ENCODE results near the gene THSD4. TPM values are rescaled to one million over a fixed set of nuclear protein-coding genes. Genes with fewer than 3 reads are reported as not detected.

The THSD4 gene
- total RNA-seq, 1 experiment from 2014 or later = 1.2 TPM

- in situ Hi-C loops (cut with HindIII; ENCODE audit: low sequenced_read_pairs) = no loop called here
- DNase-seq (ENCODE audit: low spot score) = no peak
These were observed 566.7 kb downstream of the THSD4 start for GRCh38 chr15:71682001-71682400.

- no peak for DNase-seq (ENCODE audit: low spot score)
- in situ Hi-C loops (cut with HindIII; ENCODE audit: low sequenced_read_pairs) = no loop called here
These were observed 568.4 kb downstream of the THSD4 start for GRCh38 chr15:71683411-71684274.

GRCh38 chr15:71685420-71685993, 570.2 kb downstream of the THSD4 start:
- no peak for DNase-seq (ENCODE audit: low spot score)
- in situ Hi-C loops (cut with HindIII; ENCODE audit: low sequenced_read_pairs) = no loop called here

GRCh38 chr15:71686221-71687050, 571.2 kb downstream of the THSD4 start:
- DNase-seq (ENCODE audit: low spot score) = no peak
- in situ Hi-C loops (cut with HindIII; ENCODE audit: low sequenced_read_pairs) = no loop called here

GRCh38 chr15:71687902-71688508, 572.7 kb downstream of the THSD4 start:
- in situ Hi-C loops (cut with HindIII; ENCODE audit: low sequenced_read_pairs) = no loop called here
- no peak for DNase-seq (ENCODE audit: low spot score)

- no peak for DNase-seq (ENCODE audit: low spot score)
- in situ Hi-C loops (cut with HindIII; ENCODE audit: low sequenced_read_pairs) = no loop called here
These were observed 573.3 kb downstream of the THSD4 start for GRCh38 chr15:71688509-71689094.

- no peak for DNase-seq (ENCODE audit: low spot score)
- in situ Hi-C loops (cut with HindIII; ENCODE audit: low sequenced_read_pairs) = no loop called here
These were observed 575.8 kb downstream of the THSD4 start for GRCh38 chr15:71691081-71691457.

- DNase-seq (ENCODE audit: low spot score) = no peak
- in situ Hi-C loops (cut with HindIII; ENCODE audit: low sequenced_read_pairs) = no loop called here
These were observed 576.5 kb downstream of the THSD4 start for GRCh38 chr15:71691458-71692417.

- in situ Hi-C loops (cut with HindIII; ENCODE audit: low sequenced_read_pairs) = no loop called here
- no peak for DNase-seq (ENCODE audit: low spot score)
These were observed 582.0 kb downstream of the THSD4 start for GRCh38 chr15:71697236-71697635.

- no peak for DNase-seq (ENCODE audit: low spot score)
- in situ Hi-C loops (cut with HindIII; ENCODE audit: low sequenced_read_pairs) = no loop called here
These were observed 582.8 kb downstream of the THSD4 start for GRCh38 chr15:71698030-71698429.

GRCh38 chr15:71698742-71699141, 583.5 kb downstream of the THSD4 start:
- DNase-seq (ENCODE audit: low spot score) = no peak
- in situ Hi-C loops (cut with HindIII; ENCODE audit: low sequenced_read_pairs) = no loop called here

GRCh38 chr15:71699977-71700376, 584.7 kb downstream of the THSD4 start:
- in situ Hi-C loops (cut with HindIII; ENCODE audit: low sequenced_read_pairs) = no loop called here
- no peak for DNase-seq (ENCODE audit: low spot score)

GRCh38 chr15:71701808-71702207, 586.5 kb downstream of the THSD4 start:
- in situ Hi-C loops (cut with HindIII; ENCODE audit: low sequenced_read_pairs) = no loop called here
- no peak for DNase-seq (ENCODE audit: low spot score)

- DNase-seq (ENCODE audit: low spot score) = no peak
- in situ Hi-C loops (cut with HindIII; ENCODE audit: low sequenced_read_pairs) = no loop called here
These were observed 587.2 kb downstream of the THSD4 start for GRCh38 chr15:71702496-71702895.

- DNase-seq (ENCODE audit: low spot score) = no peak
- in situ Hi-C loops (cut with HindIII; ENCODE audit: low sequenced_read_pairs) = no loop called here
These were observed 589.9 kb downstream of the THSD4 start for GRCh38 chr15:71705151-71705550.

- no peak for DNase-seq (ENCODE audit: low spot score)
- in situ Hi-C loops (cut with HindIII; ENCODE audit: low sequenced_read_pairs) = no loop called here
These were observed 591.4 kb downstream of the THSD4 start for GRCh38 chr15:71706461-71707229.

- in situ Hi-C loops (cut with HindIII; ENCODE audit: low sequenced_read_pairs) = no loop called here
- DNase-seq (ENCODE audit: low spot score) = no peak
These were observed 592.2 kb downstream of the THSD4 start for GRCh38 chr15:71707230-71708050.

Data from G401 (cell line).